Left ventricle myocardium inferior (tissue), 1 donor: ENCODE data around the gene PTPRN2. TPM values are rescaled to one million over a fixed set of nuclear protein-coding genes. Genes with fewer than 3 reads are reported as not detected.

ENCODE experiments used
- DNase-seq: peaks from one replicate; pipeline ENCODE4 v3.0.0-alpha.2; 2020
- H3K27ac ChIP-seq: fragments of 200-600 bp; replicated peaks from 2 replicates; pipeline ENCODE4 v1.8.0; 2021
- H3K27me3 ChIP-seq: fragments of 200-600 bp; 2 replicates; pipeline ENCODE4 v1.8.0; 2021; ENCODE audit warnings: low read depth
- H3K36me3 ChIP-seq: fragments of 200-600 bp; 2 replicates; pipeline ENCODE4 v1.8.0; 2021
- H3K4me1 ChIP-seq: fragments of 200-600 bp; 2 replicates; pipeline ENCODE4 v1.8.0; 2021
- H3K4me3 ChIP-seq: fragments of 200-600 bp; 2 replicates; pipeline ENCODE4 v1.8.0; 2021; ENCODE audit warnings: mild to moderate bottlenecking, moderate library complexity
- H3K9me3 ChIP-seq: fragments of 200-600 bp; replicated peaks from 2 replicates; pipeline ENCODE4 v1.8.0; 2021
- intact Hi-C: fragments of 100-400 bp; cut with micrococcal nuclease; formaldehyde crosslinking; loops from one replicate; pipeline ENCODE4 v1.11.0; 2022
- total RNA-seq: library from RNA; stranded (reverse); fragmentation: NEBNext Ultra II Directional; extraction: Animal tissue kit (Norgen Biotek cat#: 25700); gene quantifications from one replicate; pipeline ENCODE4 v1.2.1, GENCODE V29; 2021
- TF ChIP-seq, protein P1 (sequence below): fragments of 200-600 bp; IDR thresholded peaks from 2 replicates; pipeline ENCODE4 v1.8.0; 2021; ENCODE audit warnings: antibody characterized with exemption, mild to moderate bottlenecking, borderline replicate concordance
- donor health status: DM: no; HTN: yes; CAD: no; lungs with severe emphysema.

The PTPRN2 gene
- total RNA-seq, 1 donor from 2014 or later, result 1.3 TPM

DNA sequence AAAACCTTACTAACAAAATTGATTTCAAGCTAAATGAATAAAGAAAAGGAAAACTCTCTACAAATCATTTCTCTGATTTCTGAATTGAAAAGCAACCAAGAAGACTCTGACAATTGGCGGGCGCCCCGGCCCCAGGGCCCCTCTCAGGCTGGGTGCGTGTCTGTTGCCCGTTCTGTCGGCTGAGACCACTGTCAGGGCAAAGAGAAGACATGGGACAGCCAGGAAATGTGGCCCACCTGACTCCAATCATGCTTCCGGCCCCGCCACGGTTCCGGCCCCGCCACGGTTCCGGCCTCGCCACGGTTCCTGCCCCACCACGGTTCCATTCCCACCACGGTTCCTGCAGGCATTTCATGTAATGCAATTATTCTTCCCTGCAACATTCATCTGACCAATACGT, 115.9 kb downstream of the PTPRN2 start:
- Histone ChIP-seq H3K4me3 (no peak overlapping the region), H3K27me3 (peaks cover 91% of the 10 kb centered on the region), H3K36me3 (no peaks in the 10 kb centered on the region), H3K27ac (no peak overlapping the region), H3K4me1 (no peaks in the 10 kb centered on the region), H3K9me3 (no peaks in the 10 kb centered on the region)
- TF ChIP-seq, protein P1, sequence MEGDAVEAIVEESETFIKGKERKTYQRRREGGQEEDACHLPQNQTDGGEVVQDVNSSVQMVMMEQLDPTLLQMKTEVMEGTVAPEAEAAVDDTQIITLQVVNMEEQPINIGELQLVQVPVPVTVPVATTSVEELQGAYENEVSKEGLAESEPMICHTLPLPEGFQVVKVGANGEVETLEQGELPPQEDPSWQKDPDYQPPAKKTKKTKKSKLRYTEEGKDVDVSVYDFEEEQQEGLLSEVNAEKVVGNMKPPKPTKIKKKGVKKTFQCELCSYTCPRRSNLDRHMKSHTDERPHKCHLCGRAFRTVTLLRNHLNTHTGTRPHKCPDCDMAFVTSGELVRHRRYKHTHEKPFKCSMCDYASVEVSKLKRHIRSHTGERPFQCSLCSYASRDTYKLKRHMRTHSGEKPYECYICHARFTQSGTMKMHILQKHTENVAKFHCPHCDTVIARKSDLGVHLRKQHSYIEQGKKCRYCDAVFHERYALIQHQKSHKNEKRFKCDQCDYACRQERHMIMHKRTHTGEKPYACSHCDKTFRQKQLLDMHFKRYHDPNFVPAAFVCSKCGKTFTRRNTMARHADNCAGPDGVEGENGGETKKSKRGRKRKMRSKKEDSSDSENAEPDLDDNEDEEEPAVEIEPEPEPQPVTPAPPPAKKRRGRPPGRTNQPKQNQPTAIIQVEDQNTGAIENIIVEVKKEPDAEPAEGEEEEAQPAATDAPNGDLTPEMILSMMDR, result no peak
- intact Hi-C loops, result no loop called here
- DNase-seq, result no peak

DNA sequence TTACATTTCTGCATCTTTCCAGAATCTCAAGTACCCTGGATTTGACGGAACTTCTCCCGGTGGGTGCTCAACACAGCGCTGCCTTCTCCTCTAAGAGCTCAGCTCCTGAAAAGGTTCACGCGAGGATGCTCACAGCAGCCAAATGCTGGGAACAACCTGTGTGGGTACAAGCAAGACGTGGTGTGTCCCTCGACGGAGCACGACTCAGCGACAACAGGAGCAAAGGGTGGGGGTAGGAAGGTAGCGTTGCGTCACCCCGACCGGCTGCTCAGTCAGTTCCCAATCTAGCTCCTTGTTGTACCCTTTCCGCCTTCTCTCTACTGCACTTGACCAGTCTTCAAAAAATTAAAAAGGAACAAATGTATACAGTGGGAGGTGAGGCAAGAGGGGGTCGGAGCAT, 117.3 kb downstream of the PTPRN2 start:
- TF ChIP-seq, protein P1, result no peak
- Histone ChIP-seq H3K36me3 (no peaks in the 10 kb centered on the region), H3K4me1 (no peaks in the 10 kb centered on the region), H3K27me3 (peaks cover 84% of the 10 kb centered on the region), H3K27ac (no peak overlapping the region), H3K9me3 (no peaks in the 10 kb centered on the region), H3K4me3 (no peak overlapping the region)
- no peak for DNase-seq
- intact Hi-C loops, result no loop called here

DNA sequence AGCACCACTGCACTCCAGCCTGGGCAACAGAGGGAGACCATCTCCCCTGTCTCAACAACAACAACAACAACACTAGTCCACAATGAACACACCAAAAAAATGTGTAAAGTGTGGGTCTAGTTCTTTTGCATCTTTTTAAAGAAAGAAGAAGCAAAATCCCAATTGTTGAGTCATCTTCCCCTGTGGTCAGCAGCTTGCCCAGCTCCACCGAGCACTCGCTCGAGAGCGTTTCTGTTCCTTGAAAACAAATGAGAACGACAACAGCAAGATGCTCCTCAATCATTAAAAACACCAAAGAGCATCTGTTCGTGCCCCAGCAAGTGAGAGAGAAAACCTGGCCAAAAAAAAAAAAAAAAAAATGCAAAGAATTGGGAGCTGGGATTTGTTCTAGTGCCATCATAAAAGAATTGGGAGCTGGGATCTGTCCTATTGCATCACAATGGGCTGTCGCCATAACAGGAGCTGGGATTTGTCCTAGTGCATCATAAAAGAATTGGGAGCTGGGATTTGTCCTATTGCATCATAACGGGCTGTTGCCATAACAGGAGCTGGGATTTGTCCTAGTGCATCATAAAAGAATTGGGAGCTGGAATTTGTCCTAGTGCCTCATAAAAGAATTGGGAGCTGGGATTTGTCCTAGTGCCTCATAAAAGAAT, 118.1 kb downstream of the PTPRN2 start:
- TF ChIP-seq, protein P1, result no peak
- no peak overlapping the region for H3K4me3 ChIP-seq
- H3K27me3 ChIP-seq, result peaks cover 76% of the 10 kb centered on the region
- intact Hi-C loops, result no loop called here
- no peak for DNase-seq
- H3K36me3 ChIP-seq, result no peaks in the 10 kb centered on the region
- no peaks in the 10 kb centered on the region for H3K9me3 ChIP-seq
- H3K27ac ChIP-seq, result no peak overlapping the region
- no peaks in the 10 kb centered on the region for H3K4me1 ChIP-seq

DNA sequence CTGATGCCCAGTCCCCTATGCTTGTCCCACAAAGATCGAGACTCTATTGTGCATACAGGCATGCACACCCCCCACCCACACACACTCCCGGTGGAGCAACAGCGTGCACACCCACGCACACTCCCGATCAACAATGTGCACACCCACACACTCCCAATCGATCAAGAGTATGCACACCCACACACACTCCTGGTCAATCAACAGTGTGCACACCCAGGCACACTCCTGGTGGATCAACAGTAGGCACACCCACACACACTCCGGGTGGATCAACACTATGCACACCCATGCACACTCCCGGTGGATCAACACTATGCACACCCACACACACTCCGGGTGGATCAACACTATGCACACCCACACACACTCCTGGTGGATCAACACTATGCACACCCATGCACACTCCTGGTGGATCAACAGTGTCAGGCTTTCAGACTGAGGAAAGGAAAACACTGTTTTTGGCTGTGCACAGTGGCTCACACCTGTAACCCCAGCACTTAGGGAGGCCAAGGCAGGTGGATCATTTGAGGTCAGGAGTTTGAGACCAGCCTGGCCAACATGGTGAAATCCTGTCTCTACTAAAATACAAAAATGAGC, 118.8 kb downstream of the PTPRN2 start:
- H3K9me3 ChIP-seq, result no peaks in the 10 kb centered on the region
- peaks cover 69% of the 10 kb centered on the region for H3K27me3 ChIP-seq
- H3K27ac ChIP-seq, result no peak overlapping the region
- H3K4me1 ChIP-seq, result no peaks in the 10 kb centered on the region
- no peaks in the 10 kb centered on the region for H3K36me3 ChIP-seq
- no peak for DNase-seq
- intact Hi-C loops, result no loop called here
- TF ChIP-seq, protein P1, result no peak
- no peak overlapping the region for H3K4me3 ChIP-seq

DNA sequence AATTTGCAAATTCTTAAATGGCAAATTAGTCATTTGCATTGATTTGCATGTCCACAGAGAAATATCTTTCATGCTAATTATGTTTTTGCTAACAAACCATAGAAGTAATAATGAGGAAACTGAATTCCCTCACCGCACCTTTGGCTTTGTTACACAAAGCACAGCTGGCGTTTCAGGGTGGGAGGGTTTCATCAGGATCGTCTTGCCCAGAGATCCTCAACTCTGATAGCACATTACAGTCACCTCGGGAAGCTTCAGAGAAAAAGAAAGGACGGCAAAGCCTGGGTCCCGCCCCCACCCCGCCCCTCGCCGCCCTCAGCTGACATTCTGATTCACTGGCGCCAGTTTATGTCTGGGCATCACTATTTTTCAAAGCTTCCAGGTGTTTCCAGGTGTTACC, 119.4 kb downstream of the PTPRN2 start:
- Histone ChIP-seq H3K27me3 (peaks cover 63% of the 10 kb centered on the region), H3K36me3 (no peaks in the 10 kb centered on the region), H3K9me3 (no peaks in the 10 kb centered on the region), H3K27ac (no peak overlapping the region), H3K4me1 (no peaks in the 10 kb centered on the region), H3K4me3 (no peak overlapping the region)
- intact Hi-C loops, result no loop called here
- no peak for DNase-seq
- TF ChIP-seq, protein P1, result no peak
